GM12891 (cell line): ENCODE measurements around the gene FOSL2.

Source experiments
- DNase-seq: peaks from one replicate; pipeline ENCODE4 v3.0.0; 2011; ENCODE audit warnings: low spot score; ENCODE audit not compliant: insufficient read length
- FAIRE-seq: peaks from 2 replicates; lab custom pipeline; 2011; peaks lifted over from hg19 to GRCh38; lab: Jason Lieb, UNC
- PAX5 ChIP-seq: IDR thresholded peaks from 2 replicates; pipeline ENCODE4 v1.6.1; 2011; ENCODE audit warnings: low read length, moderate library complexity, mild to moderate bottlenecking; ENCODE audit not compliant: insufficient read depth, severe bottlenecking
- POLR2A ChIP-seq: IDR thresholded peaks from 2 replicates; pipeline ENCODE4 v1.6.1; 2011; ENCODE audit warnings: low read depth, low read length, control low read depth
- POLR2AphosphoS5 ChIP-seq: IDR thresholded peaks from 2 replicates; pipeline ENCODE4 v1.6.1; 2011; ENCODE audit warnings: low read depth, low read length, control low read depth
- POU2F2 ChIP-seq: IDR thresholded peaks from 2 replicates; pipeline ENCODE4 v1.6.1; 2011; ENCODE audit warnings: low read depth, mild to moderate bottlenecking, control low read depth, low read length, moderate library complexity
- SPI1 ChIP-seq: IDR thresholded peaks from 2 replicates; pipeline ENCODE4 v1.6.1; 2011; ENCODE audit warnings: low read depth, low read length, control low read depth
- TAF1 ChIP-seq: IDR thresholded peaks from 2 replicates; pipeline ENCODE4 v1.6.1; 2011; ENCODE audit warnings: low read depth, low read length, control low read depth

Gene FOSL2

GRCh38 chr2:28393114-28393836 lies 617 bp downstream of the FOSL2 start:
- FAIRE-seq (no peak), DNase-seq (peak; percentile 38)
- TF ChIP-seq POU2F2, result no peak
- TF ChIP-seq POLR2A, result no peak
- no peak for TF ChIP-seq PAX5
- TF ChIP-seq TAF1, result no peak
- TF ChIP-seq POLR2AphosphoS5, result no peak
- no peak for TF ChIP-seq SPI1

- TF ChIP-seq TAF1, result no peak
- no peak for DNase-seq
- no peak for FAIRE-seq
These were observed 1.7 kb downstream of the FOSL2 start for GRCh38 chr2:28394331-28394877.

- FAIRE-seq (no peak), DNase-seq (no peak)
- TF ChIP-seq TAF1 (no peak), POLR2AphosphoS5 (no peak), POLR2A (no peak), SPI1 (no peak), POU2F2 (no peak), PAX5 (no peak)
These were observed 2.3 kb downstream of the FOSL2 start for GRCh38 chr2:28394997-28395333.

GRCh38 chr2:28395334-28396061 lies 2.8 kb downstream of the FOSL2 start:
- DNase-seq (no peak), FAIRE-seq (no peak)
- no peak for TF ChIP-seq SPI1
- TF ChIP-seq TAF1, result no peak
- TF ChIP-seq POLR2AphosphoS5, result no peak
- TF ChIP-seq POLR2A, result no peak
- no peak for TF ChIP-seq PAX5
- TF ChIP-seq POU2F2, result no peak

GRCh38 chr2:28397043-28397381 lies 4.4 kb downstream of the FOSL2 start:
- no peak for FAIRE-seq

GRCh38 chr2:28398101-28398834 lies 5.6 kb downstream of the FOSL2 start:
- TF ChIP-seq POLR2AphosphoS5 (no peak), TAF1 (no peak), SPI1 (no peak), POU2F2 (no peak), PAX5 (no peak), POLR2A (no peak)
- DNase-seq, result no peak
- no peak for FAIRE-seq

More at GRCh38 chr2:28397043-28397381, 4.4 kb downstream of the FOSL2 start:
- TF ChIP-seq SPI1, result no peak
- no peak for TF ChIP-seq PAX5
- TF ChIP-seq TAF1, result no peak
- TF ChIP-seq POLR2A, result no peak
- TF ChIP-seq POLR2AphosphoS5, result no peak
- TF ChIP-seq POU2F2, result no peak
- no peak for DNase-seq

GRCh38 chr2:28399289-28399688 lies 6.6 kb downstream of the FOSL2 start:
- DNase-seq (no peak), FAIRE-seq (no peak)
- TF ChIP-seq POLR2AphosphoS5, result no peak
- no peak for TF ChIP-seq POU2F2
- no peak for TF ChIP-seq PAX5
- no peak for TF ChIP-seq SPI1
- no peak for TF ChIP-seq TAF1
- TF ChIP-seq POLR2A, result no peak

GRCh38 chr2:28399956-28400355 lies 7.3 kb downstream of the FOSL2 start:
- FAIRE-seq (no peak), DNase-seq (no peak)
- TF ChIP-seq TAF1 (no peak), PAX5 (no peak), POU2F2 (no peak), POLR2A (no peak), POLR2AphosphoS5 (no peak), SPI1 (no peak)

GRCh38 chr2:28400419-28400818 lies 7.8 kb downstream of the FOSL2 start:
- no peak for TF ChIP-seq POU2F2
- DNase-seq, result no peak
- no peak for FAIRE-seq

GRCh38 chr2:28400921-28401320 lies 8.3 kb downstream of the FOSL2 start:
- FAIRE-seq (no peak), DNase-seq (no peak)
- TF ChIP-seq TAF1, result no peak
- TF ChIP-seq PAX5, result no peak
- no peak for TF ChIP-seq POLR2AphosphoS5
- no peak for TF ChIP-seq POU2F2
- no peak for TF ChIP-seq SPI1
- TF ChIP-seq POLR2A, result no peak
